A673 (cell line): ENCODE measurements around the gene NYNRIN.

Experiments used
- CTCF ChIP-seq: fragments of 300-800, 200-600 bp; sonication (generic); conservative IDR thresholded peaks from 2 replicates; pipeline ENCODE4 v1.5.1; 2017; ENCODE audit warnings: low read depth, mild to moderate bottlenecking, antibody characterized with exemption, low read length, moderate library complexity, mixed read lengths
- EZH2 ChIP-seq: fragments of 200-600 bp; sonication (generic); IDR thresholded peaks from 2 replicates; pipeline ENCODE4 v1.6.1; 2017; ENCODE audit warnings: borderline replicate concordance, low read depth, mild to moderate bottlenecking, mixed read lengths, antibody characterized with exemption, low read length; ENCODE audit not compliant: poor library complexity, severe bottlenecking

GRCh38 chr14:24361326-24361725, 37.5 kb upstream of the NYNRIN start:
- TF ChIP-seq CTCF (no peak), EZH2 (no peak)
